HL-60 (cell line): ENCODE data around the gene IQSEC1.

Experiments
- DNase-seq, 2 experiments: peaks; one replicate each; pipeline ENCODE4 v3.0.0-alpha.2; 2010 to 2020; ENCODE audit warnings: low read depth in 1 of 2, low spot score in 1 of 2
- H3K27ac ChIP-seq: fragments of 250-450 bp; sonication (Bioruptor Pico); replicated peaks from 2 replicates; pipeline ENCODE4 v1.5.1; 2020; ENCODE audit warnings: mild to moderate bottlenecking, moderate library complexity
- H3K27me3 ChIP-seq: fragments of 250-450 bp; sonication (Bioruptor Pico); 2 replicates; pipeline ENCODE4 v1.5.1; 2021; ENCODE audit warnings: mild to moderate bottlenecking, moderate library complexity; ENCODE audit not compliant: insufficient read depth, poor library complexity, severe bottlenecking
- H3K4me3 ChIP-seq: replicated peaks from 2 replicates; pipeline ENCODE4 v1.5.1; 2011; ENCODE audit warnings: mild to moderate bottlenecking, control low read depth, low read length; ENCODE audit not compliant: insufficient read depth
- GABPA ChIP-seq: IDR thresholded peaks from 2 replicates; pipeline ENCODE4 v1.6.1; 2012; ENCODE audit warnings: low read depth
- POLR2AphosphoS5 ChIP-seq: IDR thresholded peaks from 2 replicates; pipeline ENCODE4 v1.6.1; 2012; ENCODE audit warnings: low read depth
- SPI1 ChIP-seq: IDR thresholded peaks from 2 replicates; pipeline ENCODE4 v1.6.1; 2012; ENCODE audit warnings: low read depth, mild to moderate bottlenecking, borderline replicate concordance
- TF ChIP-seq, protein P1 (sequence below): IDR thresholded peaks from one replicate; pipeline ENCODE4 v1.5.1; 2011; ENCODE audit warnings: low read length, control low read depth, inconsistent platforms; ENCODE audit not compliant: insufficient read depth
- TF ChIP-seq, protein P2 (sequence below): IDR thresholded peaks from 2 replicates; pipeline ENCODE4 v1.6.1; 2012; ENCODE audit warnings: low read depth; ENCODE audit not compliant: insufficient replicate concordance

The IQSEC1 gene

DNA sequence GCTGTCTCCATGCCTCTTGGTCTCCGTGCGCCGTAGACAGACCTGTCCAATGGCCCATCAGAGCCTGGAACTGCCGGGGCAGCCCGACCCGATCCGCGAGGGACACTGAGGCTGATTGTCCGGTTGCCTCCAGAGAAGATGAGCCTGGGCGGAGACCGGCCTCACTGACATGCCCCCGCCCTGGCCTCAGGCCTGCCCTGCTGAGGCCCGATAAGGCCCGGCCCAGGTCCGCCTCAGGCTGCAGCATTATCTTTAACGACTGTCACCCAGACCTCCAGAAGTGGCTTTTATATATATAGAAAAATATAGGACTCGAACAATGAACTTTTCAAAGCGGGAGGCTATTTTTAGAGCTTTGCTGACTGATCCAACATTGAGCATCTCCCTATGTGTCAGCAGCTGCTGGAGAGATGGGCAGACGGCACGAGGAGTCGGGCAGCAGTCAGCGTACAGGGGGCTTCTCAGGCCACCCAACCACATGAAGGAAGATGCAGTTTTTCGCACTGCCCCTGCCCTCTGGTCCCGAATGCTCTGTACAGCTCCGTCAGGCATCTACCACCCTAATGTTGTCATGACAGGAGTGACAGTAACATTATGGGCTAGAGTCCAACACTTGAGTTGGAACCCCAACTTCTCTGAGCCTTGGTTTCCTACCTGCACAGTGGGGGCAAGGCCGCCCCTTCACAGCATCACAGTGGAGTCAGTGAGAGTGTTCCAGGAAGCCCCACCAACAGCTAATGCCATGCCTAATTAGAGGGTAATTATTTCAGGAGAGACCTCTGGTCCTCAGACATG, 119.8 kb downstream of the IQSEC1 start:
- H3K4me3 ChIP-seq = no peak overlapping the region
- H3K27me3 ChIP-seq = no peaks in the 10 kb centered on the region
- TF ChIP-seq, protein P1, sequence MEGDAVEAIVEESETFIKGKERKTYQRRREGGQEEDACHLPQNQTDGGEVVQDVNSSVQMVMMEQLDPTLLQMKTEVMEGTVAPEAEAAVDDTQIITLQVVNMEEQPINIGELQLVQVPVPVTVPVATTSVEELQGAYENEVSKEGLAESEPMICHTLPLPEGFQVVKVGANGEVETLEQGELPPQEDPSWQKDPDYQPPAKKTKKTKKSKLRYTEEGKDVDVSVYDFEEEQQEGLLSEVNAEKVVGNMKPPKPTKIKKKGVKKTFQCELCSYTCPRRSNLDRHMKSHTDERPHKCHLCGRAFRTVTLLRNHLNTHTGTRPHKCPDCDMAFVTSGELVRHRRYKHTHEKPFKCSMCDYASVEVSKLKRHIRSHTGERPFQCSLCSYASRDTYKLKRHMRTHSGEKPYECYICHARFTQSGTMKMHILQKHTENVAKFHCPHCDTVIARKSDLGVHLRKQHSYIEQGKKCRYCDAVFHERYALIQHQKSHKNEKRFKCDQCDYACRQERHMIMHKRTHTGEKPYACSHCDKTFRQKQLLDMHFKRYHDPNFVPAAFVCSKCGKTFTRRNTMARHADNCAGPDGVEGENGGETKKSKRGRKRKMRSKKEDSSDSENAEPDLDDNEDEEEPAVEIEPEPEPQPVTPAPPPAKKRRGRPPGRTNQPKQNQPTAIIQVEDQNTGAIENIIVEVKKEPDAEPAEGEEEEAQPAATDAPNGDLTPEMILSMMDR = no peak
- TF ChIP-seq POLR2AphosphoS5 (no peak), SPI1 (no peak), GABPA (no peak)
- TF ChIP-seq, protein P2, sequence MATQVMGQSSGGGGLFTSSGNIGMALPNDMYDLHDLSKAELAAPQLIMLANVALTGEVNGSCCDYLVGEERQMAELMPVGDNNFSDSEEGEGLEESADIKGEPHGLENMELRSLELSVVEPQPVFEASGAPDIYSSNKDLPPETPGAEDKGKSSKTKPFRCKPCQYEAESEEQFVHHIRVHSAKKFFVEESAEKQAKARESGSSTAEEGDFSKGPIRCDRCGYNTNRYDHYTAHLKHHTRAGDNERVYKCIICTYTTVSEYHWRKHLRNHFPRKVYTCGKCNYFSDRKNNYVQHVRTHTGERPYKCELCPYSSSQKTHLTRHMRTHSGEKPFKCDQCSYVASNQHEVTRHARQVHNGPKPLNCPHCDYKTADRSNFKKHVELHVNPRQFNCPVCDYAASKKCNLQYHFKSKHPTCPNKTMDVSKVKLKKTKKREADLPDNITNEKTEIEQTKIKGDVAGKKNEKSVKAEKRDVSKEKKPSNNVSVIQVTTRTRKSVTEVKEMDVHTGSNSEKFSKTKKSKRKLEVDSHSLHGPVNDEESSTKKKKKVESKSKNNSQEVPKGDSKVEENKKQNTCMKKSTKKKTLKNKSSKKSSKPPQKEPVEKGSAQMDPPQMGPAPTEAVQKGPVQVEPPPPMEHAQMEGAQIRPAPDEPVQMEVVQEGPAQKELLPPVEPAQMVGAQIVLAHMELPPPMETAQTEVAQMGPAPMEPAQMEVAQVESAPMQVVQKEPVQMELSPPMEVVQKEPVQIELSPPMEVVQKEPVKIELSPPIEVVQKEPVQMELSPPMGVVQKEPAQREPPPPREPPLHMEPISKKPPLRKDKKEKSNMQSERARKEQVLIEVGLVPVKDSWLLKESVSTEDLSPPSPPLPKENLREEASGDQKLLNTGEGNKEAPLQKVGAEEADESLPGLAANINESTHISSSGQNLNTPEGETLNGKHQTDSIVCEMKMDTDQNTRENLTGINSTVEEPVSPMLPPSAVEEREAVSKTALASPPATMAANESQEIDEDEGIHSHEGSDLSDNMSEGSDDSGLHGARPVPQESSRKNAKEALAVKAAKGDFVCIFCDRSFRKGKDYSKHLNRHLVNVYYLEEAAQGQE = no peak
- no peak overlapping the region for H3K27ac ChIP-seq
- DNase-seq = no peak

DNA sequence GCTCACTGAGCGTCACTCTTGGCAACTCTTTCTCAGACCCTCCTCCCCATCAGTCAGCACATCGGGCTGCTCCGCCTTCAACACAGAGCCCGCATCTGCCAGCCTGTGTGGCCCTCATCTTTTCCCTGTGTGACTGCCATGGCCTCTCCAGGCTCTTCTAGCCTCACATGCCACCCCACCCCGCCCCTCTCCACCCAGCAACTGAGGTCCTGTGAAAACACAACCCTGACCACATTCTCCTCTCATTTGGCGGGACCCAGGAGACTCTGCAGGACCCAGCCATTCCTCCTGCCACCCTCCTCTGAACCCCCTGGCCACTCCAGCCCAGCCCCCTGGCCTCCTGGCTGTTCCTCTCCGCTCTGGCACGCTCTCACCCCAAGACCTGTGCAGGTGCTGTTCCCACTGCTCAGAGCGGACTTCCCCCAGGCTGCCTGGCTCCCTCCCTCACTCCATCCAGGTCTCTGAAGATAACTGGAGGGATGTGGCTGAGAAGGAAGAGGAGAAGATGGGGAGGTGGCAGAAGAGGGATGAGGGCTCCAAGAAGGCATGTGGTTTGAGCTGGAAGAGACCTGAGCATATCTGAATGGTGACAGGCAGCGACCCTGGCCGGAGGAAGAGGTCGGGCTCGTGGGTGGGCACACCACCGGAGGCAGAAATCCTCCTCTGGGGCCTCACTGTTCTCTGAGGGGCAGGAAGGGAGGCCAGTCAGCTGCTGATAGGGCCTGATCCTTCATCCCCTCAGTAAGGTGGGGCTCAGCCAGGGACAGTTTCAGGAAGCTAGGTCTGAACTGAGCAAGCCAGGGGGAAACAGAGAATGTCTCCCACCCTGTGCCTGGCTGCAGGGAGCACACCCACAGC, 120.7 kb downstream of the IQSEC1 start:
- no peak for DNase-seq
- Histone ChIP-seq H3K4me3 (no peak overlapping the region), H3K27ac (no peak overlapping the region), H3K27me3 (no peaks in the 10 kb centered on the region)
- TF ChIP-seq GABPA (no peak), POLR2AphosphoS5 (no peak), SPI1 (no peak)
- TF ChIP-seq, protein P2 = no peak
- TF ChIP-seq, protein P1 = no peak

DNA sequence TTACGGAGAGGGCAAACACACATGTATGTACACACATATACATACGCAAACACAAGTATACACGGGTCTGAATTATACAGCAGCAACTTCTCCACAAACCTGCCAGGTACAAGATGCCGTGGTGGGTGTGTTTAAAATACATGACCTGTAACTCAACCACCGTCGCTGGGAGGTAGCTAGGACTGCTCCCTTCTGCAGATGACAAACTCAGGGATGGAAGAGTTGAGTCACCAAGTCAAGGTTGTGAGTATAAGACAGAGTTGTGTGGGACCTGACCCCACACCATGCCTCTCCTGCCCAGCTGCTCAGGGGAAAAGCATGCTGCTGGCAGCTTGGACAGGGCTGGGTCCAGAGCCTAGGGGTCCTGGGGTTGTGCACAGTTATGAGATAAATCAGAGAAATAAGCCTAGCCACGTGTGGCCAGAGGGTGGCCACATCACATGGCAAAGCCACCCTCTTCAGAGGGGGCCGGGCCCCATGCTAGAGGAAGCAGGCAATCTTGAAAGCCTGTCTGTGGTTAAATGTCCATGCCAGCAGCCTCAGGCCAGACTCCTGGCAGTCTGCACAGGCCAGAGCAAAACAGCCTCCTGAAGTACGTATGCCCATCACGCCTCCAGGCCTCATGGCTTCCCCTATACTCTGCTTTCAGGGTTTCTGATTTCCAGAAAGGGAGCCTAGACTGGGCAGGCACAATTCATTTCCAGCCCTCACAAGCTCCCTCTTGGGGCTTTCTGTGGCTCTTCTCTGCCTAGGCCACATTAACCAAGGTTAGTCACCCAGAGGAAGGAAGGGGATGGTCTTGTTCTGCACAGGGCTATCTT, 124.1 kb downstream of the IQSEC1 start:
- no peak for TF ChIP-seq GABPA
- TF ChIP-seq, protein P2 = no peak
- DNase-seq = peak; percentile 55 to 68

More for the DNA sequence above, 124.1 kb downstream of the IQSEC1 start:
- no peak overlapping the region for H3K27ac ChIP-seq
- H3K4me3 ChIP-seq = no peak overlapping the region
- H3K27me3 ChIP-seq = no peaks in the 10 kb centered on the region
